Measurements from ENCODE around the gene PPP3R1. TPM values are rescaled to one million over a fixed set of nuclear protein-coding genes. Genes with fewer than 3 reads are reported as not detected.

PPP3R1 gene
- total and polyA plus RNA-seq, 9 of the 15 experiments (the other 6 are each of a cell fraction or from before 2014, with no cell fraction given), result 3.7 to 70.0 (median 24.8) TPM

GRCh38 chr2:68287580-68288441, 35.5 kb upstream of the PPP3R1 start (continued):
- TF ChIP-seq ETV5 (CRISPR knock-in tag; IDR thresholded peaks at IDR 0.05; ENCODE audit: low read depth) (no peak), SREBF2 (CRISPR knock-in tag; IDR thresholded peaks at IDR 0.05) (no peak), TRIM24 (IDR thresholded peaks at IDR 0.05) (no peak), ZNF212 (CRISPR knock-in tag; IDR thresholded peaks at IDR 0.05) (no peak), ESRRA (IDR thresholded peaks at IDR 0.05; ENCODE audit: borderline replicate concordance, low read depth) (no peak), EP400 (IDR thresholded peaks at IDR 0.05) (peak; percentile 54), ZNF785 (CRISPR knock-in tag; IDR thresholded peaks at IDR 0.05) (no peak), SRSF7 (optimal IDR thresholded peaks at IDR 0.05; ENCODE audit: low read depth, low read length) (no peak), ETS1 (conservative IDR thresholded peaks at IDR 0.05; ENCODE audit: control insufficient read depth, low read depth, low read length) (no peak), ZFPM2 (CRISPR knock-in tag; IDR thresholded peaks at IDR 0.05) (no peak), BMI1 (IDR thresholded peaks at IDR 0.05; ENCODE audit: low read length) (no peak), CSDE1 (IDR thresholded peaks at IDR 0.05) (no peak), FUS (optimal IDR thresholded peaks at IDR 0.05; ENCODE audit: low read depth, low read length) (no peak), ARID3A (IDR thresholded peaks at IDR 0.05; ENCODE audit: borderline replicate concordance, low read depth, low read length) (0 out of 2 replicates have a peak, but pooled peaks have one; percentile 27), IRF1 (CRISPR knock-in tag; IDR thresholded peaks at IDR 0.05; ENCODE audit: borderline replicate concordance) (no peak), ELF1 (tag; IDR thresholded peaks at IDR 0.05) (no peak), BRCA1 (IDR thresholded peaks at IDR 0.05) (no peak), BRCA1 (CRISPR knock-in tag; IDR thresholded peaks at IDR 0.05) (no peak), PHF21A (IDR thresholded peaks at IDR 0.05; ENCODE audit: borderline replicate concordance, low read depth) (no peak), TAF9B (IDR thresholded peaks at IDR 0.05; ENCODE audit: partially characterized antibody) (no peak), STAT5A (IDR thresholded peaks at IDR 0.05; ENCODE audit: borderline replicate concordance, low read length) (no peak), GATA2 (CRISPR knock-in tag; IDR thresholded peaks at IDR 0.05) (no peak), GTF2A2 (tag; IDR thresholded peaks at IDR 0.05) (no peak)

Measured in K562 (cell line).